ENCODE data around the gene PCDHA3. TPM values are rescaled to one million over a fixed set of nuclear protein-coding genes. Genes with fewer than 3 reads are reported as not detected.
"Not testable (repeated sequence)": the region's sequence is repeated elsewhere in the genome, so short reads cannot be mapped to it uniquely, and the experiment has no call there.

Gene PCDHA3
- total and polyA plus RNA-seq, 2 donors (not counting 1 experiment from before 2014, with no cell fraction given) = 0.89 to 1.2 TPM

- no peak for TF ChIP-seq EZH2 (IDR thresholded peaks at IDR 0.05; ENCODE audit: low read length, missing control alignments)
- peak; percentile 18 to 23 for TF ChIP-seq CTCF (conservative IDR thresholded peaks at IDR 0.05 in 1 of 2, IDR thresholded peaks at IDR 0.05 in 1 of 2; ENCODE audit: low read depth in 1 of 2, low read length in 2 of 2)
- no peaks in the 10 kb centered on the region for H3K9me3 ChIP-seq (ENCODE audit: control insufficient read depth, insufficient read depth, low read depth, low read length)
- H3K79me2 ChIP-seq (ENCODE audit: control insufficient read depth, insufficient read depth, low read length) = no peaks in the 10 kb centered on the region
- DNase-seq (ENCODE audit: low read depth in 2 of 2) = no peak
- peak overlapping the region in 1 of 4 experiments; percentile 45 for H3K4me3 ChIP-seq (replicated peaks in 1 of 4; ENCODE audit: control extremely low read depth in 1 of 4, insufficient read depth in 1 of 4, low read depth in 3 of 4, low read length in 4 of 4)
- H3K9ac ChIP-seq (ENCODE audit: insufficient read depth, low read length) = no peak overlapping the region
- no peaks in the 10 kb centered on the region for H4K20me1 ChIP-seq (ENCODE audit: control insufficient read depth, extremely low read depth, insufficient read depth, low read length)
- no peaks in the 10 kb centered on the region for H3K27me3 ChIP-seq (ENCODE audit: control insufficient read depth, insufficient read depth, low read length)
- H3K4me2 ChIP-seq (ENCODE audit: extremely low read depth, insufficient read depth, low read length) = no peak overlapping the region
- H3K36me3 ChIP-seq (ENCODE audit: control insufficient read depth, insufficient read depth, low read length) = no peaks in the 10 kb centered on the region
- no peaks in the 10 kb centered on the region for H3K4me1 ChIP-seq (ENCODE audit: control insufficient read depth, extremely low read depth, insufficient read depth, low read length)
- H2AFZ ChIP-seq (ENCODE audit: low read length) = no peak overlapping the region
- H3K27ac ChIP-seq (ENCODE audit: insufficient read depth, low read length) = no peak overlapping the region
These were observed 611 bp downstream of the PCDHA3 start for GRCh38 chr5:140801494-140801841.

GRCh38 chr5:140802381-140802780, 1.5 kb downstream of the PCDHA3 start:
- not testable (repeated sequence) for DNase-seq (ENCODE audit: low read depth in 2 of 2); H3K27me3 ChIP-seq (ENCODE audit: control insufficient read depth, insufficient read depth, low read length); H3K4me2 ChIP-seq (ENCODE audit: extremely low read depth, insufficient read depth, low read length); H3K9me3 ChIP-seq (ENCODE audit: control insufficient read depth, insufficient read depth, low read depth, low read length); H3K36me3 ChIP-seq (ENCODE audit: control insufficient read depth, insufficient read depth, low read length); H3K9ac ChIP-seq (ENCODE audit: insufficient read depth, low read length); H3K79me2 ChIP-seq (ENCODE audit: control insufficient read depth, insufficient read depth, low read length); H4K20me1 ChIP-seq (ENCODE audit: control insufficient read depth, extremely low read depth, insufficient read depth, low read length); H3K4me3 ChIP-seq (replicated peaks in 1 of 4; ENCODE audit: control extremely low read depth in 1 of 4, insufficient read depth in 1 of 4, low read depth in 3 of 4, low read length in 4 of 4); H2AFZ ChIP-seq (ENCODE audit: low read length); H3K4me1 ChIP-seq (ENCODE audit: control insufficient read depth, extremely low read depth, insufficient read depth, low read length); H3K27ac ChIP-seq (ENCODE audit: insufficient read depth, low read length)

GRCh38 chr5:140802781-140803271, 2.0 kb downstream of the PCDHA3 start:
- Histone ChIP-seq H4K20me1 (ENCODE audit: control insufficient read depth, extremely low read depth, insufficient read depth, low read length) (no peaks in the 10 kb centered on the region), H3K4me3 (replicated peaks in 1 of 4; ENCODE audit: control extremely low read depth in 1 of 4, insufficient read depth in 1 of 4, low read depth in 3 of 4, low read length in 4 of 4) (no peak overlapping the region), H2AFZ (ENCODE audit: low read length) (no peak overlapping the region), H3K27me3 (ENCODE audit: control insufficient read depth, insufficient read depth, low read length) (no peaks in the 10 kb centered on the region), H3K36me3 (ENCODE audit: control insufficient read depth, insufficient read depth, low read length) (no peaks in the 10 kb centered on the region), H3K4me2 (ENCODE audit: extremely low read depth, insufficient read depth, low read length) (no peak overlapping the region), H3K9me3 (ENCODE audit: control insufficient read depth, insufficient read depth, low read depth, low read length) (no peaks in the 10 kb centered on the region), H3K79me2 (ENCODE audit: control insufficient read depth, insufficient read depth, low read length) (no peaks in the 10 kb centered on the region), H3K9ac (ENCODE audit: insufficient read depth, low read length) (no peak overlapping the region), H3K4me1 (ENCODE audit: control insufficient read depth, extremely low read depth, insufficient read depth, low read length) (no peaks in the 10 kb centered on the region), H3K27ac (ENCODE audit: insufficient read depth, low read length) (no peak overlapping the region)
- TF ChIP-seq CTCF (conservative IDR thresholded peaks at IDR 0.05 in 1 of 2, IDR thresholded peaks at IDR 0.05 in 1 of 2; ENCODE audit: low read depth in 1 of 2, low read length in 2 of 2) (no peak), EZH2 (IDR thresholded peaks at IDR 0.05; ENCODE audit: low read length, missing control alignments) (no peak)
- DNase-seq (ENCODE audit: low read depth in 2 of 2) = no peak

Measured in fibroblast of lung (primary cell).